ENCODE measurements around the gene RRAGC.

- TF ChIP-seq CTCF (conservative IDR thresholded peaks at IDR 0.05 in 1 of 2, IDR thresholded peaks at IDR 0.05 in 1 of 2; ENCODE audit: extremely low read depth in 1 of 2, insufficient read depth in 1 of 2, low read depth in 1 of 2, low read length in 2 of 2) (peak; percentile 54 to 59), EZH2 (IDR thresholded peaks at IDR 0.05; ENCODE audit: borderline replicate concordance, low read length) (peak; percentile 19)
Measured at GRCh38 chr1:38818175-38818976, 41.2 kb downstream of the RRAGC start.
